Muscle of back (tissue), 11 donors: ENCODE results near the gene GLA. TPM values are rescaled to one million over a fixed set of nuclear protein-coding genes. Genes with fewer than 3 reads are reported as not detected.
A peak's percentile ranks its signal among the peaks of the same experiment; 100 is the strongest.

Experiments
- DNase-seq, 3 donors: peaks; one replicate each; pipeline versions ENCODE4 v3.0.0 to v3.0.0-alpha.2; 2013
- polyA plus RNA-seq, 10 donors: library from polyadenylated mRNA; unstranded; fragments of 120-200 nt; gene quantifications; one replicate each; pipeline ENCODE4 v1.2.1, GENCODE V29; 2013; ENCODE audit not compliant: insufficient read length in 10 of 10

The GLA gene
- polyA plus RNA-seq, 10 donors: 15.2 to 25.6 (median 17.5) TPM

GRCh38 chrX:101399825-101400224, 7.9 kb downstream of the GLA start:
- no peak for DNase-seq

GRCh38 chrX:101398694-101399093, 9.0 kb downstream of the GLA start:
- DNase-seq: no peak

GRCh38 chrX:101397779-101398178, 9.9 kb downstream of the GLA start:
- DNase-seq: no peak

GRCh38 chrX:101395789-101396188, 11.9 kb downstream of the GLA start:
- DNase-seq: no peak

- no peak for DNase-seq
These were observed 13.4 kb downstream of the GLA start for GRCh38 chrX:101394372-101394771.

GRCh38 chrX:101393530-101394305, 14.0 kb downstream of the GLA start:
- DNase-seq: no peak

- DNase-seq: no peak
These were observed 15.9 kb downstream of the GLA start for GRCh38 chrX:101391831-101392230.

GRCh38 chrX:101390664-101391525, 16.8 kb downstream of the GLA start, which contains the start of gene RPL36A:
Gene RPL36A, plus strand, starts transcription at chrX:101391011. Its CDS starts 33 bp downstream, at chrX:101391044.
- DNase-seq: peak; percentile 87 to 94 (median 91)

- DNase-seq: no peak
These were observed 19.1 kb downstream of the GLA start for GRCh38 chrX:101388604-101389003.

- DNase-seq: no peak
These were observed 21.2 kb downstream of the GLA start for GRCh38 chrX:101386542-101386885.

GRCh38 chrX:101385795-101386541, 21.8 kb downstream of the GLA start, which contains the start of gene BTK:
Gene BTK, minus strand, starts transcription at chrX:101386191. Its CDS starts 10,907 bp downstream, at chrX:101375284.
- no peak for DNase-seq

GRCh38 chrX:101385026-101385684, 22.6 kb downstream of the GLA start:
- DNase-seq: no peak

GRCh38 chrX:101383679-101384205, 24.0 kb downstream of the GLA start:
- no peak for DNase-seq

GRCh38 chrX:101377547-101377946, 30.2 kb downstream of the GLA start:
- no peak for DNase-seq

- DNase-seq: no peak
These were observed 36.7 kb downstream of the GLA start for GRCh38 chrX:101370888-101371504.

- DNase-seq: no peak
These were observed 38.0 kb downstream of the GLA start for GRCh38 chrX:101369687-101370086.

- no peak for DNase-seq
These were observed 38.9 kb downstream of the GLA start for GRCh38 chrX:101368800-101369199.

- no peak for DNase-seq
These were observed 42.4 kb downstream of the GLA start for GRCh38 chrX:101365301-101365795.

- no peak for DNase-seq
These were observed 45.0 kb downstream of the GLA start for GRCh38 chrX:101362757-101363156.

- DNase-seq: no peak
These were observed 45.6 kb downstream of the GLA start for GRCh38 chrX:101362116-101362515.

GRCh38 chrX:101360390-101360789, 47.3 kb downstream of the GLA start:
- DNase-seq: no peak
